HUES64 (cell line): ENCODE measurements around the gene TMEM39B. TPM values are rescaled to one million over a fixed set of nuclear protein-coding genes. Genes with fewer than 3 reads are reported as not detected.

Experiments used
- H3K27ac ChIP-seq: 2 replicates; pipeline ENCODE4 v1.7.0; 2013; ENCODE audit warnings: low read depth, low read length, inconsistent platforms
- H3K27me3 ChIP-seq: 2 replicates; pipeline ENCODE4 v1.6.1; 2013; ENCODE audit warnings: mild to moderate bottlenecking, low read length; ENCODE audit not compliant: insufficient read depth
- H3K36me3 ChIP-seq: 2 replicates; pipeline ENCODE4 v1.6.1; 2013; ENCODE audit warnings: mild to moderate bottlenecking, low read length; ENCODE audit not compliant: insufficient read depth
- H3K4me1 ChIP-seq: 2 replicates; pipeline ENCODE4 v1.6.1; 2013; ENCODE audit warnings: mild to moderate bottlenecking, low read length, moderate library complexity; ENCODE audit not compliant: insufficient read depth
- H3K4me3 ChIP-seq: 2 replicates; pipeline ENCODE4 v1.5.1; 2013; ENCODE audit warnings: mild to moderate bottlenecking, low read length, moderate library complexity
- H3K9ac ChIP-seq: 2 replicates; pipeline ENCODE4 v1.6.1; 2013; ENCODE audit warnings: mild to moderate bottlenecking, low read depth, low read length
- H3K9me3 ChIP-seq: 2 replicates; pipeline ENCODE4 v1.6.1; 2013; ENCODE audit warnings: low read depth, low read length; ENCODE audit not compliant: insufficient read depth
- WGBS: fragments of 150-250, 120-280 bp; methylation state at CpG from one replicate; pipeline ENCODE4 v1.1.7; 2013; ENCODE audit warnings: missing lambda C conversion rate; 5-methylcytosine and 5-hydroxymethylcytosine counted together
- polyA plus RNA-seq, 2 experiments: library from polyadenylated mRNA; stranded (reverse); fragments of 50-300 nt; gene quantifications; one replicate each; pipeline ENCODE4 v1.2.3, GENCODE V29; 2013

TMEM39B gene
- 22.1 TPM for polyA plus RNA-seq (2013, experiment 1 of 2)
- 23.5 TPM for polyA plus RNA-seq (2013, experiment 2 of 2)

DNA sequence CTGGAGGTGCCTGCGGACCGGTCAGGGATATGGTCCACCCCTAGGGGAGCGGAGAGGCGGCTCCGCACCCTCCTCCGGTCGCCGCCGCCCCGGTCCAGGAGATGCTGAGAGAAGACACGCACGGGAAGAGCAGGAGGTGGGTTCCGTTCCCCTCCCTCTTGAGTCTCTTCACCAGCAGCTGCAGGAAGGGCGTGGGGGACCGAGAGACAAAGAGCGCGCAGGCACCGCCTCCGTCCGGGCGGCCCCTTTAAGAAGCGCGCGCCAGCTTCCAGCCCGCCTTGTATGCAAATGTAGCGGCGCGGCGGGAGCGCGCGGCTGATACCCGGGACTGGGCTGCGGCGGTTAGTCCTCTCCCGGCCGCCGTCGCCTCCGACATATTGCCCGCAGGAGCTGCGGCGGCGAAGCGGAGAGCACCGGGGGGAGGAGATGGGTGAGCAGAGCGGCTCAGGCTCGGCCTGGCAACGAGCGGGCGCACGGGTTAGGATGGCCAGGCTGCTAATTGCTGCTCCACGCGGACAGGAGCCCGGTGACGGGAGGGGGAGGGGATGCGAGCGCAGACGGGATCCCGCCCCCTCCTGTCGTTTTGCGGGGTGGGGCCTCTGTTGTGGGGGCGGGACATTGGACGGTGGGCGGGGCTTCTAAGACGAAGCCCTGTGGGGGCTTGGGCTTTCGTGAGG is at the start of gene TMEM39B:
TMEM39B (plus strand) TSS at position 318 of the 677 bp plus-strand sequence; CDS start at position 427, 109 bp downstream.
- under 1% methylated on average over 67 of the region's 67 CpGs for WGBS
- Histone ChIP-seq H3K27ac (peak within 1 kb of the TSS; percentile 89), H3K4me1 (peaks cover 20% of the 10 kb centered on the region), H3K36me3 (peaks cover 26% of the 10 kb centered on the region), H3K4me3 (peak within 1 kb of the TSS; percentile 80), H3K9me3 (no peaks in the 10 kb centered on the region), H3K9ac (peak within 1 kb of the TSS; percentile 90), H3K27me3 (no peaks in the 10 kb centered on the region)

DNA sequence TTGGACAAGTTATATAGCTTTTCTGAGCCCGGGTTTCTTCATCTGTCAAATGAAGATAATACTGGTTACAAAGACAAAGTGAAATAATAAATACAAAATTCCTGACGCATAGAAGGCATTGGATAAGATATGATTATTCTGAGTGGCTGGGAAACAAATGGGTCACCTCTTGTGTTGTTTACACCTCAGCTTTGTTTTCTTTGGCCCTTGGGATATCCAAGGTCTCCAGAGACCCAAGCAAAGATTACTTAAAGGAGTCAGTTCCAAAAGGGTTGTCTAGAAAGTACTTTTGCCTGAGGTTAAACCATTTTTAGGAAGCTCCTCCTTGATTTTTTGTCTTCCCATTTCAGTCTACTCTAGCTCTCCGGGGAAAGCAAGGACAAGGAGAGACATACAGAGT is 49.4 kb upstream of the TMEM39B start:
- no peaks in the 10 kb centered on the region for H3K4me1 ChIP-seq
- no peak overlapping the region for H3K27ac ChIP-seq
- WGBS = 90% methylated on average over 3 of the region's 3 CpGs
- H3K9ac ChIP-seq = no peak overlapping the region
- peaks cover 57% of the 10 kb centered on the region for H3K36me3 ChIP-seq
- no peak overlapping the region for H3K4me3 ChIP-seq
- no peaks in the 10 kb centered on the region for H3K9me3 ChIP-seq
- H3K27me3 ChIP-seq = no peaks in the 10 kb centered on the region

DNA sequence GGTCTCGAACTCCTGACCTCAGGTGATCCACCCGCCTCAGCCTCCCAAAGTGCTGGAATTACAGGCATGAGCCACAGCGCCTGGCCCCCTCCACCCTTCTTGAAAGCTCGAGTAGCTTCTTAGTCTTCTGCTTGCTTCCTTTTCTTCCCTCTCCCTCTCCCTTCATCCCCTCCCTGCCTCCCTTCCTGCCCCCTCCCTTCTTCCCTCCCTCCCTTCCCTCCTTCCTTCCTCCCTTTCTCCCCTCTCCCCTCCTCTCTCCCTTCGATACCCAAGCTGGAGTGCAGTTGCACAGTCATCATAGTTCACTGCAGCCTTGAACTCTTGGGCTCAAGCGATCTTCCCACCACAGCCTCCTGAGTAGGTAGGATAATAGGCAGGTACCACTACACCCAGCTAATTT is 47.2 kb upstream of the TMEM39B start:
- H3K4me1 ChIP-seq = no peaks in the 10 kb centered on the region
- 92% methylated on average over 5 of the region's 6 CpGs for WGBS
- peaks cover 65% of the 10 kb centered on the region for H3K36me3 ChIP-seq
- H3K9me3 ChIP-seq = no peaks in the 10 kb centered on the region
- no peaks in the 10 kb centered on the region for H3K27me3 ChIP-seq
- H3K9ac ChIP-seq = no peak overlapping the region
- no peak overlapping the region for H3K27ac ChIP-seq
- H3K4me3 ChIP-seq = no peak overlapping the region

DNA sequence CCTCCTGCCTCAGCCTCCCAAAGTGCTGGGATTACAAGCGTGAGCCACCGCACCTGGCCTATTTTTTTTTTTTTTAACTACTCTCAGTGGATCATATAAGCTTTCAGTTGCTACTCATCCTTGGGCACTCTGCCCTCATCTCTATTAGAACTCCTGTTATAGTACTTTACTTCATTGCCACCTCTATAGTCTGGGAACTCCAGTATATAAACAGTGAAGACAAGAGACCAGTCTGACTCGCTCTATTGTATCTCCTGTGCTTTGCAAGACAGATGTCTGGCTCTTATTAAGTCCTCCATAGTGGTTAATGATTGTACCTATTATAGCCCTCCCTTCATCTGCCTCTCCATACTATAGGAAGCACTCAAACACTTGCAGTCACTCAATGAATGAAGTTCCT is 44.0 kb upstream of the TMEM39B start:
- H3K9ac ChIP-seq = no peak overlapping the region
- H3K36me3 ChIP-seq = peaks cover 67% of the 10 kb centered on the region
- no peaks in the 10 kb centered on the region for H3K4me1 ChIP-seq
- WGBS = 99% methylated on average over 3 of the region's 3 CpGs
- H3K4me3 ChIP-seq = no peak overlapping the region
- H3K27me3 ChIP-seq = no peaks in the 10 kb centered on the region
- H3K27ac ChIP-seq = no peak overlapping the region
- no peaks in the 10 kb centered on the region for H3K9me3 ChIP-seq

- Histone ChIP-seq H3K27me3 (no peaks in the 10 kb centered on the region), H3K9ac (no peak overlapping the region), H3K9me3 (no peaks in the 10 kb centered on the region), H3K4me1 (no peaks in the 10 kb centered on the region), H3K27ac (no peak overlapping the region), H3K36me3 (peaks cover 82% of the 10 kb centered on the region), H3K4me3 (no peak overlapping the region)
- 92% methylated on average over 8 of the region's 8 CpGs for WGBS
Measured at GRCh38 chr1:32031578-32032274, 41.0 kb upstream of the TMEM39B start.

GRCh38 chr1:32032275-32032615 is 40.5 kb upstream of the TMEM39B start:
- H3K27me3 ChIP-seq = no peaks in the 10 kb centered on the region
- H3K9ac ChIP-seq = no peak overlapping the region
- H3K9me3 ChIP-seq = no peaks in the 10 kb centered on the region
- peaks cover 84% of the 10 kb centered on the region for H3K36me3 ChIP-seq
- no peak overlapping the region for H3K27ac ChIP-seq
- H3K4me1 ChIP-seq = no peaks in the 10 kb centered on the region
- WGBS = 89% methylated on average over 2 of the region's 2 CpGs
- H3K4me3 ChIP-seq = no peak overlapping the region

GRCh38 chr1:32035119-32035518 is 37.6 kb upstream of the TMEM39B start:
- Histone ChIP-seq H3K9ac (no peak overlapping the region), H3K9me3 (no peaks in the 10 kb centered on the region), H3K4me3 (no peak overlapping the region), H3K27me3 (no peaks in the 10 kb centered on the region), H3K27ac (no peak overlapping the region), H3K36me3 (peaks cover 95% of the 10 kb centered on the region), H3K4me1 (no peaks in the 10 kb centered on the region)
- WGBS = 90% methylated on average over 3 of the region's 3 CpGs

DNA sequence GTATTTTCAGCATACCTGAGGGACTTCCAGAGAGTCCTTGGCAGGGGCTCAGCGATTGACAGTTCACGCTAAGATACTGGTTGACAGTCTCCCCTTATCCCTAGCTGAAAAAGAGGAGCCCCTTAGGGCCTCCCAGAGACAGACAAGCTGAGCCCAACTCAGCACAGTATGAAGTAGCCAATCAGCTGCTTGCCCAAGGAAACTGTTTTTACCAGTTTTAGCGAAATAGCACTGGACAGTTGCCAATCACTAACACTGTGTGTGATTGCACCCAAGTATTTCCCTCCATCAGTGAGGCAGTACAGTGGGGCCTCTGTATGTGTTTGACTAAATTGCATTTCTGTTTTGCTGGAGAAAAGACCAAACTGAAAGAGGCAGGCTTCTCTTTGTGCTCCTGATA is 32.0 kb upstream of the TMEM39B start:
- Histone ChIP-seq H3K27me3 (no peaks in the 10 kb centered on the region), H3K27ac (no peak overlapping the region), H3K4me3 (no peak overlapping the region), H3K4me1 (no peaks in the 10 kb centered on the region), H3K36me3 (peaks cover 56% of the 10 kb centered on the region), H3K9me3 (no peaks in the 10 kb centered on the region), H3K9ac (no peak overlapping the region)
- 96% methylated on average over 3 of the region's 3 CpGs for WGBS

- no peak overlapping the region for H3K27ac ChIP-seq
- 95% methylated on average over 5 of the region's 5 CpGs for WGBS
- H3K9me3 ChIP-seq = no peaks in the 10 kb centered on the region
- H3K4me1 ChIP-seq = no peaks in the 10 kb centered on the region
- no peak overlapping the region for H3K4me3 ChIP-seq
- peaks cover 53% of the 10 kb centered on the region for H3K36me3 ChIP-seq
- H3K9ac ChIP-seq = no peak overlapping the region
- no peaks in the 10 kb centered on the region for H3K27me3 ChIP-seq
Measured at GRCh38 chr1:32042330-32042729, 30.4 kb upstream of the TMEM39B start.

GRCh38 chr1:32044234-32044633 is 28.5 kb upstream of the TMEM39B start:
- Histone ChIP-seq H3K27ac (no peak overlapping the region), H3K36me3 (peaks cover 53% of the 10 kb centered on the region), H3K4me1 (no peaks in the 10 kb centered on the region), H3K9me3 (no peaks in the 10 kb centered on the region), H3K4me3 (no peak overlapping the region), H3K9ac (no peak overlapping the region), H3K27me3 (no peaks in the 10 kb centered on the region)
- 100% methylated on average over 1 of the region's 1 CpG for WGBS

GRCh38 chr1:32045772-32046171 is 27.0 kb upstream of the TMEM39B start:
- 98% methylated on average over 2 of the region's 2 CpGs for WGBS
- peaks cover 51% of the 10 kb centered on the region for H3K36me3 ChIP-seq
- no peaks in the 10 kb centered on the region for H3K9me3 ChIP-seq
- H3K4me1 ChIP-seq = no peaks in the 10 kb centered on the region
- no peak overlapping the region for H3K9ac ChIP-seq
- H3K27ac ChIP-seq = no peak overlapping the region
- no peak overlapping the region for H3K4me3 ChIP-seq
- no peaks in the 10 kb centered on the region for H3K27me3 ChIP-seq
